NB4 (cell line): ENCODE measurements around the gene BCAR3.

Experiments
- CTCF ChIP-seq: IDR thresholded peaks from one replicate; pipeline ENCODE4 v1.5.1; 2012; ENCODE audit warnings: low read depth, low read length
- MAX ChIP-seq: IDR thresholded peaks from 2 replicates; pipeline ENCODE4 v1.6.1; 2011; ENCODE audit warnings: low read depth, low read length
- MYC ChIP-seq: IDR thresholded peaks from 2 replicates; pipeline ENCODE4 v1.6.1; 2011; ENCODE audit warnings: low read depth, low read length
- POLR2A ChIP-seq: IDR thresholded peaks from 2 replicates; pipeline ENCODE4 v1.6.1; 2011; ENCODE audit warnings: mild to moderate bottlenecking; ENCODE audit not compliant: insufficient read length; ENCODE audit errors: extremely low read depth

GRCh38 chr1:93666613-93667384, 14.8 kb downstream of the BCAR3 start:
- TF ChIP-seq CTCF (no peak), POLR2A (no peak), MAX (no peak), MYC (no peak)
